Mammary epithelial cell (primary cell): ENCODE results near the gene ZNF470.

Experiments used
- CTCF ChIP-seq, 2 donors: IDR thresholded peaks in 1 of 2; conservative IDR thresholded peaks in 1 of 2; 2 replicates each; pipeline ENCODE4 v1.5.1; 2011 to 2012; ENCODE audit warnings: inconsistent platforms in 2 of 2, low read length in 2 of 2, mild to moderate bottlenecking in 2 of 2, control low read depth in 1 of 2, low read depth in 1 of 2; ENCODE audit not compliant: insufficient read depth in 1 of 2; ENCODE audit errors: extremely low read depth in 1 of 2
- EZH2 ChIP-seq: IDR thresholded peaks from 2 replicates; pipeline ENCODE4 v1.6.1; 2012; ENCODE audit warnings: low read length, inconsistent platforms, borderline replicate concordance

DNA sequence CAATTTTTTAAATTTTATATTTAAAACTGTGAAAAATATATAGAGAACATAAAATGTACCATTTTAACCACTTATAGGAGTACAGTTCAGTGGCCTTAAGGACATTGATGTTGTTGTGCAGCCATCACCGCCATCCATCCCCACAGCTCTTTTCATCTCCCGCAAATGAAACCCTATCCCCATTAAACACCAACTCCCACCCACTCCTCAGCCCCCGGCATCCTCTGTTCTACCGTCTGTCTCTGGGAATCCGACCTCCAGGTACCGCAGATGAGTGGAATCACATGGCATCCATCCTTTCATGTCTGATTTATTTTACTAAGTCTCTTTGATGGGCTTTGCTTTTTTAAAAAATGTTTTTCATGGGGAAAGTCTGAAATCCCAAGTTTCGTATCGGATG lies 51.9 kb downstream of the ZNF470 start:
- TF ChIP-seq EZH2 (no peak), CTCF (conservative IDR thresholded peaks at IDR 0.05 in 1 of 2, IDR thresholded peaks at IDR 0.05 in 1 of 2; ENCODE audit: extremely low read depth in 1 of 2, insufficient read depth in 1 of 2, low read depth in 1 of 2, low read length in 2 of 2) (no peak)
